NCI-H69 (cell line): ENCODE measurements around the gene PTPRM.
A peak's percentile ranks its signal among the peaks of the same experiment; 100 is the strongest.
"Not testable (repeated sequence)": the region's sequence is repeated elsewhere in the genome, so short reads cannot be mapped to it uniquely, and the experiment has no call there.

Source experiments
- DNase-seq: peaks from one replicate; lab custom pipeline; 2025; lab: John Stamatoyannopoulos, UW

PTPRM gene

DNA sequence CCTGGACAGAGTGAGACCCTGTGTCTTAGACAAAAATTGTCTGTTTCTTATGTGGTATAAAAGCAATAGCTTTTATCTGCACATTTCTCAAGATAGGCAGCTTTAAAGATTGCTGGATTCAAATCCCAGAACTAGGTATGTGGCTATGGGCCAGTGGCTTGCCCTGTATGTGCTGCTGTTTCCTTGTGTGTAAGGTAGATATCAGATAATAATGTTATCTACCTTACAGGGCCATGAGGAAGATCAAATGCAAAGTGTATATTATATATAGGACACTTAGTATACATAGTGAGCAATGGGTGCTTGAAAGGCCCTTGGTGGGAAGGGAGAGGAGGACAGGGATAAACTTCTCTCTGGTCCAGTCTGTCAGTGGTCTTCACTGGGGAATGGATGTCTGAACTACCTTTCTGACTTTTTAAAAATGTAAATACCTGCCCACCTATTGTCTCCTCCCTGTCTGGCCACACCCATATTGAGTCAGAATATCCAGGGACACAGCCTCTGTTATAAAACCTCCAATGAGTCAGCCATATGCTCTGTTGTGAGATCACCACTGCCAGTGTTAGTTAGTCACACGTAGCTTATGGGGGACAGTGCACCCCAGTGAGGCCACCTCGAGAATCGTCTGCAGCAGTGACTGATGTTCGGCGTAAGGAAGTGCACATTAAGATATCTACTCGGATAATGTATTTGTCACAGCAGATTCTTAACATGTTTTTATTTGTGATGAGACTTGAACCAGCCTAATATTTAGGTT lies 383.4 kb downstream of the PTPRM start:
- DNase-seq, result peak; percentile 42

DNA sequence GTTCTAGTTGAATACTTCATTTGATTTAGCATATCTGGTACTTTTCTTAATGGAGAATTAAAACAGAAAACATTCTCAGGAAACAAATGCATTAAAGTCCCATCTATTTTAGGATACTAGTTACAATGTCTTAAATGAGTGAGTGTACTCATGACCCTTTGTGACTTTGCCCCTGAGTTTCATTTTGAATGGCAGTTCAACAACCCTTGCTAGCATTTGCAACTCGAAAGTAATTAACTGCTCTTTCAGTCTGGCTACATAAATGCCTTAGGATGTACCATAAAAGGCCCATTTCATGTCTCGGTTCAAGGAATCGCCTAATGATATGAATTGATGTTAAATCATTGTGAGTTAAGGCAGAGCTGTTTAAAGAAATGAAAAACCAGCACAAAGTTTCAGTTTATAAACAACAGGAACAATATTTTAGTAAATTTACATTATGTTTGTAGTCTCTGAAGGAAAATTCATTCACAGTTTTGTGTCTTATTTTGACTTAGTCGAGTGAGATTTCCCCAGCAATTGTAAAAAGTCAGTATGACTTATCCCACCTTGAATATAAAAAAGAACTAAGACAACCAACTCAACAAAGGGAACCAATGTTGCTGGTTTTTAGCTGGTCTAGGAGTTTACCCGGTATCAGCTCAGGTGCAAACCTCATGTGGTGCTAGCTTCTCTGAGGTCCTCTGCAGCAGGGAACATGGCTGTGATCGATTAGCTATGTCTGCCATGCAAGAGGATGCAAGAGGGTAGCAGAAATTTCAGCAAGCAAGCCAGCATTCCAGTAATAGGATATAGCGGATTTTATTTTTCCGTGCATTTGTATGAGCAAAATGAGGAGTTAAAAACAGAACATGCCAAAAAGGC lies 386.2 kb downstream of the PTPRM start:
- DNase-seq, result no peak

DNA sequence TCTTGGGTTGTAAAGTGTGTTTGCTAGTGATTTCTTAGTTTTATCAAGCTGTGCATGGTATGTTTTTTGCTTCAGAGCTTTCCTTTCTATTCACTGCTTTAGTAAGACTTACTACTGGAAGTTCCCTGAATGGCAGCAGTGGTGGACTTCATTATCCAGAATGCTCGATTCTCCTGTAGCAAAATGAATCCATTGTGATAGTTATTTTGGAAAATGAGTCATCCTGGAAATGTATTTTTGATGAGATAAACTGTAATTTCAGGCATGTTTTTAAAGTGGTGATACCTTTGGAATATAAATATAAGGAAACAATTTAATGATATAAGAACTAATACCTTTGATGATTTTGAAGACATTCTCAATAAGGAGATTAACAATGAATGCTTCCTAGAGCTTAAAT lies 387.1 kb downstream of the PTPRM start:
- no peak for DNase-seq

DNA sequence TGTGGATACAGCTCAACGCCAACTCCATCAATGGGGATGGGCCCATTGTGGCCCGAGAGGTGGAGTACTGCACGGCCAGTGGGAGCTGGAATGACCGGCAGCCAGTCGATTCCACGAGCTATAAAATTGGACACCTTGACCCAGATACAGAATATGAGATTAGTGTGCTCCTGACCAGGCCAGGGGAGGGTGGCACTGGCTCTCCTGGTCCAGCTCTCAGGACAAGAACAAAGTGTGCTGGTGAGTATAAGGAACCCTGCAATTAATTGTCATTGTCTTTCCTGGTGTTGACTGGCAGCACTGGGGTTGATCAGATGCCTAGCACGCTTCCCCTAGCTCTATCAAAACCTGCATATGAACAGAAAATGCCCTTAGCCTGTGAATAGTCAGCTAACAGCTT lies 388.1 kb downstream of the PTPRM start:
- DNase-seq, result no peak

DNA sequence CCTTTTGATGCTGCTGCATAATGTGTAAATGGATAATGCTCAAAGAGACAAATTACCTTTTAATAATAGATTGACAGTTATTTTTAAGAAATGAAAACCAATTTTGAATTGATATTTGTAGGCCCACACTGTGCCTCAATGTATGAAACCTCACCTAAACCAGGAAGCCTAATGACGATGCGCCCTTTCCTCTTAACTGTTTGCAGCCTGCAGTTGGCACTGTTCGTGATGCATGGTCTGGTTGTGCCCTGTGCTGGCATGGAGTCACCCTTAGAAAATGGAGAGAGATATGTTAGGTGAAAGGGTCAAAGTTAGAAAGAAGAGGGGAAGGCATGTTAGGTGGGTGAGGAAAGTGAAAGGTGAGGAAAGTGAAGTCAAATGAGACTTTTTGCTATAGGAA lies 390.2 kb downstream of the PTPRM start:
- DNase-seq, result no peak

DNA sequence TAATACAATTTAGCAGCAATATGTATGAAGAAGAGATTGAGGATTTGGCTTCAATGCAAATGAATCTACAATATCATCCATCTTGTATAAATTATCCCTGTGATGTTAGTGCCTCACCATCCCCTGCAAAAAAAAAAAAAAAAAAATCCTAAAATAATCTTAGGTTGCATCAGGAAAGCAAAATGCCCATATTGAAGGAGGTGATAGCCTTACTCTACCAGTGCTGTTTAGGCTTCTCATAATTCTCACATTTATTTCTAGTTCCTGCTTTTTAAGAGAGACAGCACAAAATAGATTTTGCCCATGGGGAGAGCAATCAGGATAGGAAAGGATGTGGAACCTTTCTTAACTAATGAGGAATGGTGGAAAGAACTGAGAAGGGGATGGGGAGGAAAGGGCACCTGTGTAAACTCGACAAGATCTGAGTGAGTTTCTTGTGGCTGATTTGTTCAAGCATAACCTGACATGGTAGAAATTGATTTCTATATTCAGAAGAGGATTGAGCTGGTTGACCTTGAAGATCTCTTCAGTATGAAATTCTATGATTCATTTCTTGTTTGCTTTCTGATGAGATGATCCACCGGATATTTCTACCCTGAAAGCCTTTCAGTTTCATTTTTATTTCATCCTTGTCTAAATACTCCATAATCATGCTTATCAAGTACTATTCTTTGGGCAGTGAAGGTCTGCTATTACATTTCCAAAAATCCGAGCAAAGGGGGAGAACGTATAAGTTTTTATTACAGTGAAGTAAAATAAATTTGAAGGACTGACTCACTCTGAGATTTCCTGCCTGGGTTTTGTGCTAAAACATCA lies 391.2 kb downstream of the PTPRM start:
- DNase-seq, result no peak

DNA sequence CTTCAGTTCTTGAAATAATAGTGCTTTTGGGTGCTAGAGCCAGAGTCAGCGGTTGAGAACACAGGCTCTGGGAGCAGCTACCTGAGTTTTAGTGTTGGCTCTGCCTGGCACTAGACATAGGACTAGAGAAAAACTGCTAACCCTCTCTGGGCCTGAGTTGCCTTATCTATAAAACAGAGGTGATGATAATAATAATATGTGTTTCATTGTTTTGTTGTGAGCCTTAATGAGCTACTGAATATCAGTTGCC lies 391.7 kb downstream of the PTPRM start:
- peak; percentile 30 for DNase-seq

DNA sequence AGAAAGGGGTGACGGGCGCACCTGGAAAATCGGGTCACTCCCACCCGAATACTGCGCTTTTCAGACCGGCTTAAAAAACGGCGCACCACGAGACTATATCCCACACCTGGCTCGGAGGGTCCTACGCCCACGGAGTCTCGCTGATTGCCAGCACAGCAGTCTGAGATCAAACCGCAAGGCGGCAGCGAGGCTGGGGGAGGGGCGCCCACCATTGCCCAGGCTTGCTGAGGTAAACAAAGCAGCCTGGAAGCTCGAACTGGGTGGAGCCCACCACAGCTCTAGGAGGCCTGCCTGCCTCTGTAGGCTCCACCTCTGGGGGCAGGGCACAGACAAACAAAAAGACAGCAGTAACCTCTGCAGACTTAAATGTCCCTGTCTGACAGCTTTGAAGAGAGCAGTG lies 399.6 kb downstream of the PTPRM start:
- DNase-seq, result not testable (repeated sequence)

DNA sequence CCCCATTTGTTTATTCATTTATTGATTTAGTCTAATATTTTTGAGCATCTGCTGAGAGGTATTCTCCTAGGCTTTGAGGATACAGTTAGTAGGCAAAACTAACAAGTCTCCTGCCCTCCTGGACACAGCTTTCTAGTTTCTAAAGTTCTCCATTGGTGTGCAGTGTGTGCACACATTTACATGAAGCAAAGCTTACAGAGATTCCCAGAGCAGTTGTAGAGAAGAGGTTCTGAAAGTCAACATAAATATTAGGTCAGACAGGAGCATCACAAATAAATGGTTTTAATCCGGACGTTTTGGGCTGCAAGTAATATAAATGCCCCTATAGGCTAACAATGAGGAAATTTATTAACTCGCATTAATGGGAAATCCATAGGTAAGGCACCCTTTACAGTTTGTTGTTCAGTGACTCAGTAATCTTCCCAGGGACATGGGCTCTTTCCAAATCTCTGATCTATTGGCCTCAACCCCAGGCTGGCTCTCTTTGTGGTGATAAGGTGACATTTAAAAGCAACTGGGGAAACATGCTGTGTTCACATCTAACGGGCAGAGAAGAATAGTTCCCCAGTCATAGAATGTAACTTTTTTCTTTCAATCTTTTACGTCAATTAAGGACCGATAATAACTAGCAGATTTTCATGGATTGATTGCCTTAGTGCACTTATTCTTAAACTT lies 407.2 kb downstream of the PTPRM start:
- DNase-seq, result no peak

DNA sequence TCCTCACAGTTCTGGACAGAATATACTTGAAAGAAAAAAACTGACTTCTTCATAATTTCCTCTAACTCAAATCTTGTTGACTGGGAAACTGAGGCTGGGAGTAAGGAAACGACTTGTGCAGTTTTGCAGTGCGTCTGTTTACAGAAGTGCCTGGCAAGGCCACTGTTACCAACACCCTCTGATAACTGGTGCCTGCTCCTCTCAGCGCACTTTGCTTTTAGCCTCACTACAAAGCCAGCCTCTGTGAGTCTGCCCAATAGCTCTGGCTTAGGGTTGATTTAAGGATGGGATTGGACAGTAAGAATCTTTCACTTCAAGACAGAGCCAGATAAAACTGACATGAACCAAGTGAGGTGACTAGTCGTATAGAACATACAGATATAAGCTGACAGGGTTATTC lies 410.8 kb downstream of the PTPRM start:
- no peak for DNase-seq

DNA sequence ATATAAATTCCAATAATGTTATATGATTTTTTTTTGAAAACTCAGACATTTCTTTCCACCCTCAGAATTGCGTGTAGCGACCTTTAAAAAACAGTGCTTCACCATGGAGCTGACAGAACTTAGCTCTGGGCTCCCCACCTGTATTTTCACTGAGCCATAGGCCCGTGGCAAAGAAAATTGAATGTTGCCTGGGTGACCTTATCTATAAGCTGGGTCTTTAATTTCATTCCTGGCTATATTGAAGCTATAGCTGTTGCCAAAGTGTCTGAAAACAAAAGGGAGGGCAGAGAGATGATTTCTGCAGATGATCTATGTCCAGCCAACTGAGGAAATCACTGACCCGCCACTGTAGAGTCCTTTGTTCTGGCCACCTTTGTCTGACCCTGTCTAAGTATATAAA lies 411.7 kb downstream of the PTPRM start:
- DNase-seq, result no peak

DNA sequence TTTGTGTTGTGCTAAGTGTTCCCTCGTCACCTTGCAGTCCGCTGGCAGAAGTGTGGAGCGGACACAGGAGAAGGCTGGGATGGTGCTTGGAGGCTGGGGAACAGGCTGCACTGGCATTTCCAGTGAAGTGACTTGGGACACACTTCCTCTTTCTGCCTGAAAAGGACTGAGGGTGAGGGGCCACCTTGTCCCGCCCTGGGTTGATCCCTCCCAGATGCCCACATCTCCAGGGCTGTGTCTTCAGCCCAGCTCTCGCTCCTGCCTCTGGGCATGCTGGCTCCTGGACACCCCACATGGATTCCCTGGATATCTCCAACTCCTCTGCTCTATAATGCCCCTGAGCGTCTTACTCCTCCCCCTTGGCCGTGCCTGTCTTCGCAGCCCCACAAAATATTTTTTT lies 412.6 kb downstream of the PTPRM start:
- DNase-seq, result no peak

DNA sequence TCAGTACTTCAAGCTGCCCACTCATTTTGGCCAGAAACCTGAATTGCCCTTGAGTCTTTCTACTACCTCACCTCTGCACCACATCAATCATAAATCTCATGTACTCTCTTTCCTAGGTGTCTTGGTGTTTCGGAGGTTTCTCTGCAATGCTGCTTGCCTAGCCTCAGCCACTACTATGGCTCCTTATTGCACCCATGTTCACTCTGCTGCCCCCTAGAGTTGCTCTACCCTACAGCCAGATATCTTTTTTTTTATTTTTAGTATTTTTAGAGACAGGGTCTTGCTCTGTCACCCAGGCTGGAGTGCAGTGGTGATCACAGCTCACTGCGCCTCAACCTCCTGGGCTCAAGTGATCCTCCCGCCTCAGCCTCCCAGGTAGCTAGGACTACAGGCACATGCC lies 413.0 kb downstream of the PTPRM start:
- DNase-seq, result peak; percentile 47

DNA sequence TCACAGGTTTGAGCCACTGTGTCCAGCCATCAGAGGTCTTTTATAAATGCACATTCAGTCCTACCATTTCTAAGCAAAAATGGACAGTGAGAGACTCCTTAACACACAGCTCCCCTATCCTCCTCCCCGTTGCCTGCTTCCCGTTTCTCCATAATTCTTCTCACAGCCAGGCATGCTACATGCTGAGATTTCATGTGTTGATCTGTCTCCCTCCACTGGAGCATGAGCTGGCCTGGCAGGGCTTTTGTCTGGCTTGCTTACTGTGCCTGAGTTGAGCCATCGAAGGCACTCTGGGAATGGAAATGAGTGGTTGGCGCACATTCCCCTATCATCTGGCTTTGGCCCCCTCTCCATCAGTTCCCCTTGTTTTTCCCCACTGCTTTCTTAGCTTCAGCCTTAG lies 413.5 kb downstream of the PTPRM start:
- peak; percentile 14 for DNase-seq

DNA sequence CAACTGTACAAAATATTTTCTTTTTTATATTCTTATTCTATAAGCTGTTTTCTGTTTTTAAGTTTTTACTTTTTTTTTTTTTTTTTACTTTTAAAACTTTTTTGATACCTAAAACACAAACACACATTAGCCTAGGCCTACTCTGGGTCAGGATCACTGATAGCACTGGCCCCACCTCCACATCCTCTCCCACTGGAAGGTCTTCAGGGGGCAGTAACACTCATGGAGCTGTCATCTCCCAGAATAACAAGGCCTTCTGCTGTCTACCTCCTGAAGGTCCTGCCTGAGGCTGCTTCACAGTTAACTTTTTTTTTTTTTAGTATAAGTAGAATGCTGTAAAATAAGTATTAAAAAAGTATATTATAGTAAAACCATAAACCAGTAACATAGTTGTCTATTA lies 415.1 kb downstream of the PTPRM start:
- DNase-seq, result no peak

DNA sequence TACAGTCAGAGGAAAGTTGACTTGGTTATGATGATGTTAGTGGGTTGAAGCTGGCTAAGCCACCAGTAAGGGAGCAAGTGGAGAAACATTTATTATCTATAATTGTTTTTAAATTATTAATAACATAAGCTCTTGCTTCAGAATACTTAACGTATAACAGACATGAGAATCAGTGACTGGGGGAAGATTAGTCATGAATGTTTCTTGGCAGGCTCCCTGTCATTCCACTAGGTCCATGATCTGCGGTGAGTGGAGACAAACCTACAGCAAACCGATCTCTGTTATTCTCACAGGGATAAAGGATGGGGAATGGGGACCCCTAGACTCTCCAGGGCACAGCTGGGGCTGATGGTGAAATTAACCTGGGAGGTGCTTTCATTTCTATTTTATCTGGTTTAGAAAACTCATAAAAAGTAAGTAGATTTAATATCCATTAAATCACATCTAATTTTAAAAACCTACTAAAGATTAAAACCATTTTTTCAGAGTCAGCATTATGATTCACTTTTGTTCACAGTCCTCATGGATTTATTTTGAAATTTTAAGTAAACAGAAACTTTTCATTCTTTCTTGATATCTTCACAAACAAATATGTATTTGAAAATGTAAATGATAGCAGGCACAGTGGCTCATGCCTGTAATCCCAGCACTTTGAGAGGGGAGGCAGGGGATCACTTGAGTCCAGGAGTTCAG lies 420.3 kb downstream of the PTPRM start:
- no peak for DNase-seq

DNA sequence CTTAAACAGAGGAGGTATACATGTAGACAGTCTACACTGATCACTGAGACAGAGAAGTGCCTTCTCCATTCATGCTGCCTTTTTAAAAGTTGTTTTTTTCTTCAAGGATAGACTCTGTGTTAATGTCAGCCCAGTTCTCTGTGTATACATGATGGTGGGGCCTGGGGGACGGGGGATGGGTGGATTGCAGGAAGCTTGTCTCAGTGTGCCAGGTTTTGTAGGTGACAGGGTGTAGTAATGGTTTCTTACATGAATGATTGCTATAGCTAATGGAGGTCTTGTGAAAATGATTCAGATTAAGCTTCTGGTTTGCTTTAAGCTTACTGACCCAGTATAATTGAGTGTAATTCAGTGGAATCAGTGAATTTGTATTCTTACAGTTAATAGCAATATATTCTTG lies 423.6 kb downstream of the PTPRM start:
- peak; percentile 11 for DNase-seq

DNA sequence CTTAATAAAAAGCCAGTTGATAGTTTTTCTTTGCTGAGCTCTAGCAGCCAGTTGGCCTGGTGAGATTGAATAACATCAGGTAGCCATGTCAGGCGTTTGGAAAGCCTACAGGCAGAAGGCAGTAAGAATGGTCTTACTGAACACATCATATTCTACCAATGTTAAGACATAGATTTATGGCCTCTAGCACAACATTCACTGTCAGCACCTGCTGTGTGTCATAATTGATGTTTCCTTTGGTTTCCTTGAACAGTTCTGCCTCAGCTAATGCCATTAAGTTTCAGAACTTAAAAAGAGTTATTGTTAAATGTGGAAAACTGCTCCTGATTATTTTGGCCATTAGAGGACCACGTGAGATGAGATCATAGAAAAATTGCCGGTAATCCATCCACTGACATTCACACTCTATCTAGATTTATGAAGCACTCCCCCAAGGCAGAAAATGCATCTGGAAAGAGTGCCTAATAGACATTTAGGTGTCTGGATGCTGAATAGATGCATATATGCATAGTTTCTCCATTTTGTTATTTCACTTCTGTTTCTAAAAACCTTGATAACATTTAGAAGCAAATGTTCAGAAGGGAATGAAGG lies 434.7 kb downstream of the PTPRM start:
- DNase-seq, result peak; percentile 50

DNA sequence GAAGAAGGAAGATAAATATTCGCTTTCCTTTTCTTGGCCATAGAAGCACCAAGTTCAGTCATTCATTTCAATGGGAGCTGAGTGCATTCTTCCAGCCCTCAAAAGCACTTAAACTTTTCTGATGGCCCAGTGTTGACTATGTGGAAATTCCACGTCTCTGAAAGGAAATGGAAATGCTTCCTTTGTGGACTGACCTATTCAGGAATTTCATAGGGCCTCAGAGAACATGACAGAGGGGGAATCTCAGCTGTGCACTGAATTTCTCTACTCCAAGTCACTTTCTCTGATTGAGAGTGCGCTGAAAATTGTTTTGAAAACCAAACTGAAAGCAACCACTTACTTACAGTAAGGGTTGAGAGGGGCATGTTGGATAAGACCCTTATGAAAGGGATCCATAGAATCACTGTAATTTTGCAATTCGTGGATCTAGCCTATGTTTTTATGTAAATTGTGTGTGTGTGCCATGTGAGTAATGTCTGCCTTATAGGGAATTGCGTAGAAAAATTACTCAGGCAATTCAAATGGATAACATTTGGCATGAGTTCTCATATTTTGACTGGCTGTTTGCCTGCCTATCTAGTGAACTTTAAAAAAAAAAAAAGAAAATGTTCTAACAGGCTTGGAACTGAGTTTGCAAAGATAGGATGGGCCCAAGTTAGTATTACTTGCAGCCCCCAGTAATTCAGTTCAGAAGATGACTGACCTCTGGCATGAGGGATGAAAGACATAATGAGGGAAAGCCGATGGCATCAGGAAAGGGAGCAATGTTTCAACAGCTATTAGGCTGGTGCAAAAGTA lies 437.0 kb downstream of the PTPRM start:
- DNase-seq, result no peak

DNA sequence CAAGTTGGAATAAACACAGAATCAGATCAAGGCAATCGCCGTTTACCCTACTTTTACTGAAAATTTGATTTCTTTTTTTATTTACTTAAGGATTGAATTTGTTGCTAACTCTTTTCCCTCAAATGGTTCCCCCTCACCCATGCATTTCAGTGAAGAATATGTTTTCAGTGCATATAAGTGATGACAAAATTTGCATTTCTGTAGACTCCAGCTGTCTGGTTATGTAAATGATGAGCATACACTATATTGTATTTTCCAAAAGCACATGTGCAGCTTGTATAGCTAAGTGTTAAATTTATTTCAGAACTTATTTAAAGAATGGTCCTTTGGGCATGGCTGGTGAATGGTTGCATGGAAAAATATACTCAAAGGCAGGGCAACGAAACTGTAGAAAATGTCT lies 437.7 kb downstream of the PTPRM start:
- no peak for DNase-seq
